NCI-H146 (cell line): Measurements from ENCODE around the gene RYR2.

Experiments
- DNase-seq: peaks from one replicate; lab custom pipeline; 2025; lab: John Stamatoyannopoulos, UW

Gene RYR2

GRCh38 chr1:237864338-237865244 lies 822.6 kb downstream of the RYR2 start:
- DNase-seq = peak; percentile 45

- DNase-seq = no peak
These were observed 825.5 kb downstream of the RYR2 start for GRCh38 chr1:237867380-237867888.

- DNase-seq = no peak
These were observed 827.0 kb downstream of the RYR2 start for GRCh38 chr1:237868817-237869600.

GRCh38 chr1:237873487-237874211 lies 831.7 kb downstream of the RYR2 start:
- no peak for DNase-seq

- no peak for DNase-seq
These were observed 833.3 kb downstream of the RYR2 start for GRCh38 chr1:237875291-237875690.

GRCh38 chr1:237877631-237878030 lies 835.6 kb downstream of the RYR2 start:
- DNase-seq = no peak

GRCh38 chr1:237878406-237878805 lies 836.4 kb downstream of the RYR2 start:
- no peak for DNase-seq

GRCh38 chr1:237879195-237879594 lies 837.2 kb downstream of the RYR2 start:
- no peak for DNase-seq
